Measurements from ENCODE around the gene HGS. TPM values are rescaled to one million over a fixed set of nuclear protein-coding genes. Genes with fewer than 3 reads are reported as not detected.
A peak's percentile ranks its signal among the peaks of the same experiment; 100 is the strongest.

The HGS gene
- total RNA-seq, 3 donors from 2014 or later: 91.4 to 126 (median 102) TPM

DNA sequence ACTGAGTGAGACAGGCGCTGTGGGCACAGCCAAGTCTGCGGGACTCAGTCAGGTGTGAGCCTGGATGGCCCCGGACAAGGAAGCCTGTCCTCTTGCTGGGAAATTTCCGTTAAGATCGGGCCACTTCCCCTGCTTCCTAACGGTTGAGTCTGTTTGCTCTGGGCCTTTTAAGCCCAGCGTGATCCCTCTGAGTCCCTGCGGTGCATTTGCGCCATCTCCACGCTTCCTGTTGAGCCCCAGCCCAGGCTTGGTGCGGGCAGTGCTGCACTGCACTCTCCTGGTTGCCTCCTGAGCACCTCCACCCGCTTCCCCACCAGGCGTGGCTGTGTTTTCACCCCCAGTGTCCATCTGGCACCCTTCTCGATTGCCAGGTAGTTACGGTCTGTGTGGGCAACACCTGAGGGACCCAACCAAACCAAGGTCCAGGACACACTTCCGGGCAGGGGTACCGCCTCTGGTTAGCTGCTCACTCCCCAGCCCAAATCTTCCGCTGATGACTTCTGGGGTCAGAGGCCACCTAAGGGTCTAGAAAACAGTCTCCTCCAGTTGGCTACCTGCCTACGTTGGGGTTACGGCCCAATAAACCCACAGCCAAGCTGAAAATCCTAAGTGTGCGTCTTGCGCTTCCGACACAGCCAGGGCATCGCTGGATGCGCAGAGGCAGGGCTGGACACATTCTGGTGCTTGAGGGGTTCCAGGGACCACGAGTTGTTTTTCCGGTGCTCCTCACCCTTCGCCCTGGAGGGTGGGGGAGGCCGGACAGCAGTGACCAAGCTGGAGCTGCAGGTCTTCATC, 26.9 kb downstream of the HGS start:
- Histone ChIP-seq H3K9me3 (no peaks in the 10 kb centered on the region), H3K4me3 (no peak overlapping the region), H3K4me1 (ENCODE audit: low read depth) (peaks cover 36% of the 10 kb centered on the region), H3K36me3 (ENCODE audit: low read depth) (no peaks in the 10 kb centered on the region)
- peak; percentile 15 for ATAC-seq
- TF ChIP-seq, protein P1, sequence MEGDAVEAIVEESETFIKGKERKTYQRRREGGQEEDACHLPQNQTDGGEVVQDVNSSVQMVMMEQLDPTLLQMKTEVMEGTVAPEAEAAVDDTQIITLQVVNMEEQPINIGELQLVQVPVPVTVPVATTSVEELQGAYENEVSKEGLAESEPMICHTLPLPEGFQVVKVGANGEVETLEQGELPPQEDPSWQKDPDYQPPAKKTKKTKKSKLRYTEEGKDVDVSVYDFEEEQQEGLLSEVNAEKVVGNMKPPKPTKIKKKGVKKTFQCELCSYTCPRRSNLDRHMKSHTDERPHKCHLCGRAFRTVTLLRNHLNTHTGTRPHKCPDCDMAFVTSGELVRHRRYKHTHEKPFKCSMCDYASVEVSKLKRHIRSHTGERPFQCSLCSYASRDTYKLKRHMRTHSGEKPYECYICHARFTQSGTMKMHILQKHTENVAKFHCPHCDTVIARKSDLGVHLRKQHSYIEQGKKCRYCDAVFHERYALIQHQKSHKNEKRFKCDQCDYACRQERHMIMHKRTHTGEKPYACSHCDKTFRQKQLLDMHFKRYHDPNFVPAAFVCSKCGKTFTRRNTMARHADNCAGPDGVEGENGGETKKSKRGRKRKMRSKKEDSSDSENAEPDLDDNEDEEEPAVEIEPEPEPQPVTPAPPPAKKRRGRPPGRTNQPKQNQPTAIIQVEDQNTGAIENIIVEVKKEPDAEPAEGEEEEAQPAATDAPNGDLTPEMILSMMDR (IDR thresholded peaks at IDR 0.05): no peak
- DNase-seq: peak; percentile 47 to 68 (median 64)
- intact Hi-C loops (cut with DNase I, micrococcal nuclease): no loop called here

GRCh38 chr17:81711814-81712467, 28.1 kb downstream of the HGS start, which contains the start of gene SLC25A10:
TSS of gene SLC25A10 (plus strand) at chr17:81712284. CDS start at chr17:81712427, 143 bp downstream.
- no peaks in the 10 kb centered on the region for H3K36me3 ChIP-seq (ENCODE audit: low read depth)
- intact Hi-C loops (cut with DNase I, micrococcal nuclease): no loop called here
- no peaks in the 10 kb centered on the region for H3K9me3 ChIP-seq
- TF ChIP-seq, protein P1 (IDR thresholded peaks at IDR 0.05): no peak
- peak; percentile 85 to 92 (median 92) for DNase-seq
- ATAC-seq: peak; percentile 79
- H3K4me1 ChIP-seq (ENCODE audit: low read depth): peaks cover 36% of the 10 kb centered on the region
- H3K4me3 ChIP-seq: peak within 1 kb of the TSS; percentile 74

GRCh38 chr17:81712468-81713003, 28.7 kb downstream of the HGS start:
- TF ChIP-seq, protein P1 (IDR thresholded peaks at IDR 0.05): no peak
- DNase-seq (no peak), ATAC-seq (peak; percentile 35)
- intact Hi-C loops (cut with DNase I, micrococcal nuclease): no loop called here
- H3K4me1 ChIP-seq (ENCODE audit: low read depth): peaks cover 36% of the 10 kb centered on the region
- H3K9me3 ChIP-seq: no peaks in the 10 kb centered on the region
- H3K36me3 ChIP-seq (ENCODE audit: low read depth): no peaks in the 10 kb centered on the region
- H3K4me3 ChIP-seq: peak overlapping the region; percentile 74

- H3K9me3 ChIP-seq: no peaks in the 10 kb centered on the region
- no peaks in the 10 kb centered on the region for H3K36me3 ChIP-seq (ENCODE audit: low read depth)
- peak in 1 of 3 donors; percentile 59 for DNase-seq
- peak overlapping the region; percentile 74 for H3K4me3 ChIP-seq
- ATAC-seq: peak; percentile 3
- intact Hi-C loops (cut with DNase I, micrococcal nuclease): no loop called here
- TF ChIP-seq, protein P1 (IDR thresholded peaks at IDR 0.05): no peak
- H3K4me1 ChIP-seq (ENCODE audit: low read depth): peaks cover 36% of the 10 kb centered on the region
These were observed 29.3 kb downstream of the HGS start for GRCh38 chr17:81713004-81713555.

DNA sequence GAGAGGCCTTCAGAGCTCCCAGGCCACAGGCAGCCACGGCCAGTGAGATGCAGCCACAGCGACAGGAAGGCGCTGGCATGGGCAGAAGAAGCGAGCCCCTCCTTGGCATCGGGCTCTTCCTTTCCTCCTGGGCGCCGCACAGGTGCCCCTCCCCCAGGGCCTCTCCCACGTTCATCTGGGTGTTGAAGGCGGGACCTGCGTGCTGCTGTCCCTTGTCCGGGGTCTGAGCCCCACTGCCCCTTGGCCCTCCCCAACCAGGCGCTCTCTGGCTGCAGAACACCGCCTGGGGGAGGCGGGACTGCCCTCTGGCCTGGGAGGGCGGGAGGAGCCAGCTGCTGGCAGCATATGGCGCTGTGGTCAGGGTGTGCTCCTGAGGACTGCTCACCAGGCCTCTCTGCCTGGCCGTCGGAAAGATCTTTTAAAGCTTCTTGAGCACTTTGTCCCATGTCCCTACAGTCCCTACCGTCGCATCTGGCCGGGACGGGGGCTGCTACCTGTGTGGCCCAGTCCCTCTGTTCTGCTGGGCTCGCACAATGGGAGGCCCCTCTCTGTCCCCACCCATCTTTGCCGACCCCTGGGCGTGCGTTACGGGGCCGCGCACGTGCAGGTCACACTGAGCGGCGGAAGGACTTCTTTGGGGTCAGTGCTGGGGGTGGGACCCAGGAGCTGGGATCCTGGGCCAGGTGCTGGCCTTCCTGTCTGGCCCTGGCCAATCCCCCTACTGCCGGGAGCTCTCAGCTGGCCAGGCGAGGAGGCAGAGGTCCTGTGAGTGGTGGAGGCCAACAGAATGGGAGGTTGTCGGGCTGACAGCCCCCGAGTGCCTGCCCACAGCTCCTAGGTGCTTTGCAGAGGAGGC, 30.0 kb downstream of the HGS start:
- peaks cover 36% of the 10 kb centered on the region for H3K4me1 ChIP-seq (ENCODE audit: low read depth)
- H3K9me3 ChIP-seq: no peaks in the 10 kb centered on the region
- ATAC-seq (peak; percentile 62), DNase-seq (peak; percentile 76 to 83 (median 81))
- H3K36me3 ChIP-seq (ENCODE audit: low read depth): no peaks in the 10 kb centered on the region
- no peak overlapping the region for H3K4me3 ChIP-seq
- TF ChIP-seq, protein P1 (IDR thresholded peaks at IDR 0.05): no peak
- intact Hi-C loops (cut with DNase I, micrococcal nuclease): no loop called here
